Left ventricle myocardium superior (tissue), 1 donor: Measurements from ENCODE around the gene GALNT18. TPM values are rescaled to one million over a fixed set of nuclear protein-coding genes. Genes with fewer than 3 reads are reported as not detected.

Experiments used
- ATAC-seq: fragments of 200-7000 bp; cut with Tn5 transposase; one replicate; pipeline ENCODE4 v1.9.1; 2020; ENCODE audit warnings: mild to moderate bottlenecking, moderate library complexity
- DNase-seq: peaks from one replicate; pipeline ENCODE4 v3.0.0-alpha.2; 2020
- intact Hi-C: fragments of 100-400 bp; cut with micrococcal nuclease; formaldehyde crosslinking; loops from one replicate; pipeline ENCODE4 v1.11.0; 2022
- microRNA-seq: library from miRNA; unstranded; fragments of <30 nt; microRNA quantifications from one replicate; pipeline ENCODE4 v1.2.0, GENCODE V29; 2020; ENCODE audit warnings: borderline number of aligned reads
- total RNA-seq: library from RNA; stranded (reverse); fragmentation: NEBNext Ultra II Directional; extraction: Animal tissue kit (Norgen Biotek cat#: 25700); gene quantifications from one replicate; pipeline ENCODE4 v1.2.1, GENCODE V29; 2021
- donor health status: DM: no; HTN: yes; CAD: no; lungs with severe emphysema.

Gene GALNT18
- total RNA-seq, 1 donor from 2014 or later, result 25.3 TPM

- DNase-seq, result no peak
- no peak for ATAC-seq
- intact Hi-C loops, result no loop called here
These were observed 394.3 kb downstream of the GALNT18 start for GRCh38 chr11:11227296-11228085.

Small RNAs within 50 kb of the gene (microRNA-seq; reads per million reads assigned to microRNA genes)
- gene MIR4299, result not detected

Other genes starting within 250 kb of the GALNT18 start
- 51.5 TPM for gene USP47, start 220.0 kb upstream of the GALNT18 start, total RNA-seq